ENCODE results near the gene PDE1C.
"Not testable (repeated sequence)": the region's sequence is repeated elsewhere in the genome, so short reads cannot be mapped to it uniquely, and the experiment has no call there.

Gene PDE1C

DNA sequence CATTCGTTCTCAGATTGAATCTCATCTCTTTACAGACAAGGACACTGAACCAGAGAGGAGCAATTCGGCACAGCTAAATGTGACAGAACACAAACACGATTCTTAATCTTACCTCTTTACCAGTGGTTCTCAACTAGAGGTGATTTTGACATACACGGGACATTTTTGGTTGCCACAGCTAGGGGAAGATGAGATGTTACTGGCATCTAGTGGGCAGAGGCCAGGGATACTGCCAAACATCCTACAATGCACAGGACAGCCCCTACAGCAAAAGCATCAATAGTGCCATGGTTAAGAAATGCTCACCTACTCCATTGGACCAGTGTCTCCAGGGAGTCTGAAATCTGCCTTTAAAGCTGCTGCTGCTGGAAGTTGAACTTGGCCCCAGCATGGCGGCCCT lies 27.3 kb downstream of the PDE1C start:
- DNase-seq: no peak

GRCh38 chr7:32039000-32039756 lies 31.0 kb downstream of the PDE1C start:
- no peak for DNase-seq

- DNase-seq: no peak
Measured at GRCh38 chr7:32037650-32038198, 32.5 kb downstream of the PDE1C start.

- DNase-seq: no peak
Measured at GRCh38 chr7:32036557-32036956, 33.6 kb downstream of the PDE1C start.

GRCh38 chr7:32034052-32034451 lies 36.2 kb downstream of the PDE1C start:
- DNase-seq: peak; percentile 5

- no peak for DNase-seq
Measured at GRCh38 chr7:32033006-32033405, 37.2 kb downstream of the PDE1C start.

- no peak for DNase-seq
Measured at GRCh38 chr7:32032211-32032610, 38.0 kb downstream of the PDE1C start.

- DNase-seq: no peak
Measured at GRCh38 chr7:32030904-32031692, 39.1 kb downstream of the PDE1C start.

- DNase-seq: no peak
Measured at GRCh38 chr7:32026083-32026425, 44.2 kb downstream of the PDE1C start.

GRCh38 chr7:32025381-32026082 lies 44.7 kb downstream of the PDE1C start:
- no peak for DNase-seq

DNA sequence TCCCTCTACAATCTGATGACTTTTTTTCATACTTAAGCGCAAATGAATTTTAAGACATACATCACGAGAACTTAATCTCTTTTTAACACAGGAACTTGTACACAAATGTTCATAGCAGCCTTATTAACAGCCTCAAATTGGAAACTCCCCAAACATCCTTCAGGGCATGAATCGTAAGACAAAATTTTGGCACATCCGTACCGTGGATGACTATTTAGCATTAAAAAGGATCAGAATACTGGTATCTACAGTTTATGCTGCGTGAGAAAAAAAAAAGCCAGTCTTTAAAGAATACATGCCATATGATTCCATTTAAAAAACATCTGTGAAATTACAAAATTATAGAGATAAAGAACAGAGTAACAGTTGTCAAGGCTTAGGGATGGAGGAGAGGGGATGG lies 46.8 kb downstream of the PDE1C start:
- DNase-seq: no peak

DNA sequence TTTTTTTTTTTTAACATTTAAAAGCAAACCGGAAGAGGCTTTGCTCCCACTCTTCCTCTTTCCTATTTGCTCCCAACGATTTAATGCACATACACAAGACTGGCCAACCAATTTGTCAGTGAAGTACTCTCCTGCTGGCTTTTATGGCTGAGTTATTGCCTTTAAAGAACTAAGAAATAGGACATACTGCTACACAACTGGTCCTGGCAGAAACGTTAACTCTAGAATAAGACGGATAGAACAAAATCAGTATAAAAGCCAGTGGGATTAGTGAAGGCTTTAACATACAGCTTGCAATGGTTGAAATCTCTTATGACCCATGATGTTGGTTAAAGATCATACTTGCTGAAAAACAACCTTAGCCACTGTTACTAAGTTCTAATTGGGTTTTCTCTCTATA lies 47.2 kb downstream of the PDE1C start:
- no peak for DNase-seq

GRCh38 chr7:32020551-32021159 lies 49.6 kb downstream of the PDE1C start:
- DNase-seq: no peak

GRCh38 chr7:32018845-32019578 lies 51.2 kb downstream of the PDE1C start:
- DNase-seq: no peak

- no peak for DNase-seq
Measured at GRCh38 chr7:32015133-32015532, 55.1 kb downstream of the PDE1C start.

- not testable (repeated sequence) for DNase-seq
Measured at GRCh38 chr7:32013471-32013870, 56.7 kb downstream of the PDE1C start.

DNA sequence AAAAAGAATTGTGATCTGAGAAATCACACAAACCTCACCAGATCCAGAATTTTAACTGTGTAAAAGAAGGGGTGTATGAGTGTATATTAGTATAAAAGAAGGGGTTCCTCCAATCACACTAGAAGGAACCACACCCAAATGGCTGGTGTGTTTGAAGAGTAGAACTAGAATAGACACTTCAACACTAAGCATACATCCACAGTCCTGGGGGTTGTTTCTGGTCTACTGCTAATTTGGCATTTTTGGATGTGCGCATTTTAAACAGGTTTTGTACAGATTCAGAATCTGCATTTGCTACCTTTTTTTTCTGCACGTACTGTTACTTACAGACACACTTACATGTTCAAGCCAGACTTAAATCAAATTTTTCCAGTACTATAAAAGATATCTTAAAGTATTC lies 64.6 kb downstream of the PDE1C start:
- no peak for DNase-seq

DNA sequence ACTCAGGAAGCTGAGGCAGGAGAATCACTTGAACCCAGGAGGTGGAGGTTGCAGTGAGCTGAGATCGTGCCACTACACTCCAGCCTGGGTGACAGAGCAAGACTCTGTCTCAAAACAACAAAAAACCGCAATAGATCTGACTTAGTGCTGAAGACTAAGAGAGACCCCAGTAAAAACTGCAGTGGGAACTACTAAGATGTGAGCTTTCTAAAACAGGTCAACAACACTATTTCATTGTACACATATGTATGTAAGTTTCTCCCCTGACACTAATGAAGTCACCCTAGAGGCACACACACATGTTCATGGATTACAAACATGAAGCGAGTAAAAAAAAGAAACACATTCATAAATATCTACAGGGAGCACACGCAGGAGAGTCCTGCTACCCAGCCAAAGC lies 68.3 kb downstream of the PDE1C start:
- no peak for DNase-seq

- DNase-seq: no peak
Measured at GRCh38 chr7:31997423-31997822, 72.8 kb downstream of the PDE1C start.

DNA sequence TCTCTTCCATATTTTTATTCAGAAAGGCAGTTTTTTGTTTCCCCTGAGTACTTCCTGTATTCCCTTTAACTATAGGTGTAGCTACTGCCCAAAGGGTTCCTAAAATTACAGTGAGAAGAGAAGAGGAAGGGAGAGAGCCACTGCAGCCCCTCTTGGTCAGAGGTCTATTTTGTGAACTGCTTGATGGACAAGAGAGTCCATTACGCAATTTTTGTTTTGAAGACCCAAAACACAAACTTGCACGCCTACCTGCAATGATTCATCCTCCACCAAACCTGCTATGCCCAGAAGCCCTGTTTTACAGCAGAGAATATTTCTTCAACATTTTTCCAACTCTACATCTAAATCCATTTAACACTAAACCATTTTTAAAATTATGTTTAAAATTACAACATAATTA lies 75.1 kb downstream of the PDE1C start:
- DNase-seq: no peak

- DNase-seq: no peak
Measured at GRCh38 chr7:31991846-31992245, 78.4 kb downstream of the PDE1C start.

GRCh38 chr7:31991406-31991805 lies 78.8 kb downstream of the PDE1C start:
- DNase-seq: no peak
